Measurements from ENCODE around the gene C4orf50. TPM values are rescaled to one million over a fixed set of nuclear protein-coding genes. Genes with fewer than 3 reads are reported as not detected.

The C4orf50 gene
- total RNA-seq, 3 donors from 2014 or later: 0.03 to 0.11 (median 0.08) TPM

GRCh38 chr4:5919571-5919970 is 98.7 kb downstream of the C4orf50 start:
- H3K9me3 Mint-ChIP-seq: no peaks in the 10 kb centered on the region
- peaks cover 7% of the 10 kb centered on the region for H3K27me3 Mint-ChIP-seq (ENCODE audit: low read depth)
- H3K36me3 Mint-ChIP-seq (ENCODE audit: insufficient read depth): no peaks in the 10 kb centered on the region
- no peak overlapping the region for H3K4me3 Mint-ChIP-seq
- ATAC-seq: no peak
- no peaks in the 10 kb centered on the region for H3K4me1 Mint-ChIP-seq (ENCODE audit: low read depth)
- DNase-seq: no peak

DNA sequence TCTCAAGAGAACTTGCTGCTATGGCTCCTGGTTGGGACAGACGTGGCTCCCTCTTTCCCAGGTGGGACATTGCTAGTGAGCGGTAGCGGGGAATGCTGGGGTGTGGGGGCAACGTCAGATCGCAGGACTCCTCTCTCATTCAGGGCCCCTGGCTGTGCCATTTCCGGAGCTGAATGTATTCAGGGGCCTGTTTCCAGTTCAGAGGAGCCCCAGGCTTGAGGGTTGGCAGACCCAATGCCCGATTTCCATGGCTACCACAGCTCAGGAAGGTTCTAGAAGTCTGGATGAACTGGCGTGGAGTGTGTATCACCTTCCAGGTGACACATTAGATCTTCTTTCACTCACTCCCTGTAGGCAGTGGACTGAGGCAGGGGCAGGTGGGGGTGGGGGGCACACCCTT is 99.2 kb downstream of the C4orf50 start:
- Mint-ChIP-seq H3K36me3 (ENCODE audit: insufficient read depth) (no peaks in the 10 kb centered on the region), H3K9me3 (no peaks in the 10 kb centered on the region), H3K4me3 (no peak overlapping the region), H3K4me1 (ENCODE audit: low read depth) (no peaks in the 10 kb centered on the region), H3K27me3 (ENCODE audit: low read depth) (peaks cover 7% of the 10 kb centered on the region)
- ATAC-seq: no peak
- DNase-seq: no peak

DNA sequence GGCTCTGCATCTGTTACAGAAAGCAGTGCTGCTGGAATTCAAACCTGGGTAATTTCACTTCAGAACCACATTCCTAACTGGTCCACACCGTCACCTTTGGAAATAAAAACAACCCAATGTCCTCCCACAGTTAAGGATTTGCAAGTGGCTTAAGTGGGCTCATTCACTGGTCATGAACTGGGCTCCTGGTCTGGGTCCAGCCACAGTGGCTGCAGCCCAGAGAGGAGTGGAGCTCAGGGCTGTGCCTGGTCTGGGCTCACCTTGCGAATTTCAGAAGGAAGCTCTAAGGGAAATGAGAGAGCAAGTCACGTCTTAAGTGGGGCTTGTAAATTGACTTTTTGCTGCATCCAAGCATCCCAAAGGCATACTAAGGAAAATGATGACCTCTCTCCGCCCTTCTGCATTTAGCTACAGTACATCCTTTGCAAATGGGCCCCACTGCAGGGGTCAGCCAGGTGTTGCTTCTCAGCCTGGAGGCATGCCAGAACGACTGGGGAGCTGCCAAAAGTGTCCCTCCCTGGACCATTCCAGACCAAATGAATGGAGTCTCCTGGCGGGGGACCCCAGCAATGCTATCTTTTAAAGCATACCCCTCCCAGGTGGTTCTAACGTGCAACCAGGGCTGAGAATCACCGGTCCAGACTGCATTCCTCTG is 99.8 kb downstream of the C4orf50 start:
- no peaks in the 10 kb centered on the region for H3K36me3 Mint-ChIP-seq (ENCODE audit: insufficient read depth)
- no peak for DNase-seq
- ATAC-seq: no peak
- H3K4me3 Mint-ChIP-seq: no peak overlapping the region
- H3K27me3 Mint-ChIP-seq (ENCODE audit: low read depth): peaks cover 7% of the 10 kb centered on the region
- H3K9me3 Mint-ChIP-seq: no peaks in the 10 kb centered on the region
- no peaks in the 10 kb centered on the region for H3K4me1 Mint-ChIP-seq (ENCODE audit: low read depth)

- H3K9me3 Mint-ChIP-seq: peaks cover 1% of the 10 kb centered on the region
- H3K4me3 Mint-ChIP-seq: no peak overlapping the region
- H3K36me3 Mint-ChIP-seq (ENCODE audit: insufficient read depth): no peaks in the 10 kb centered on the region
- DNase-seq: no peak
- H3K4me1 Mint-ChIP-seq (ENCODE audit: low read depth): no peaks in the 10 kb centered on the region
- no peak for ATAC-seq
- peaks cover 7% of the 10 kb centered on the region for H3K27me3 Mint-ChIP-seq (ENCODE audit: low read depth)
Measured at GRCh38 chr4:5917672-5918071, 100.6 kb downstream of the C4orf50 start.

- ATAC-seq (no peak), DNase-seq (no peak)
- H3K4me1 Mint-ChIP-seq (ENCODE audit: low read depth): no peaks in the 10 kb centered on the region
- H3K9me3 Mint-ChIP-seq: peaks cover 4% of the 10 kb centered on the region
- H3K36me3 Mint-ChIP-seq (ENCODE audit: insufficient read depth): no peaks in the 10 kb centered on the region
- peaks cover 5% of the 10 kb centered on the region for H3K27me3 Mint-ChIP-seq (ENCODE audit: low read depth)
- H3K4me3 Mint-ChIP-seq: no peak overlapping the region
Measured at GRCh38 chr4:5916229-5916628, 102.0 kb downstream of the C4orf50 start.

DNA sequence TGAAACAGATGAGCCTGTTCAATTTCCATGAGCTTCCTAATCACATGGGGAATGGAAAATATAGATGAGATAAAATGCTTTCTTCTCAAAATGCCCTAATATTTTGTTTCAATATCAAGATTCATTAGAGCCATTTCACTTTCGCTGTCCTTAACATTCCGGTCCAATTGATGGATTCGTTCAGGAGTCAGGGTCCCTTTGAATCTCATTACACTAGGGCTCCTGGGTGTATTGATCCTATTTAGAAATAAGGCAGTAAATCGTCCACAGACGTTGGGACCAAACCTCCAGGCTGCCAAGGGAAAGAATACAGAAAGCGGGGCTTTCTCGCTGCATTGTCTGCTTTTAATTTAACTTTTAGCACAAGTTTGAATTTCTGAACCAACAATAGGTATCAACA is 104.8 kb downstream of the C4orf50 start:
- H3K4me1 Mint-ChIP-seq (ENCODE audit: low read depth): no peaks in the 10 kb centered on the region
- DNase-seq (no peak), ATAC-seq (no peak)
- H3K9me3 Mint-ChIP-seq: peaks cover 10% of the 10 kb centered on the region
- H3K36me3 Mint-ChIP-seq (ENCODE audit: insufficient read depth): no peaks in the 10 kb centered on the region
- H3K27me3 Mint-ChIP-seq (ENCODE audit: low read depth): no peaks in the 10 kb centered on the region
- H3K4me3 Mint-ChIP-seq: no peak overlapping the region

DNA sequence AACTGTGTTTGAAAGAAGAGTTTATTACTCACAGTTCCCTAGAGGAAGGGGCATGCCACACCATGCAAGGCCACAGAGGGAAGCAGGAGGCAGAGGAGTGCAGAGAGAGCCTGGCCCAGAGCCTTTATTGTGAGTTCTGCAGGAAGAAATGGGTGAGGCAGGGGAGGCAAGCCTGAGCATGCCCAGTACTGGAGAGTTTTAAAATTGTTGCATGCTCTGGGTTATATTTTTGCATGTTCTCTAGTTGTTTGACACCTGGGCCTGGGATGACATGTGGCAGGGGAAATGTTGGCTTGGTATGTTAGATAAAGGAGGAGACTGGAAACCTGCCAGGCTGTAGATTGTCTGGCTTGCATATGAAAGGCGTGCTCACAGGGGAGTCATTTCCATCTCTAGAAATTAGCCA is 105.6 kb downstream of the C4orf50 start:
- Mint-ChIP-seq H3K4me3 (no peak overlapping the region), H3K27me3 (ENCODE audit: low read depth) (no peaks in the 10 kb centered on the region), H3K36me3 (ENCODE audit: insufficient read depth) (no peaks in the 10 kb centered on the region), H3K4me1 (ENCODE audit: low read depth) (no peaks in the 10 kb centered on the region), H3K9me3 (peaks cover 10% of the 10 kb centered on the region)
- DNase-seq (no peak), ATAC-seq (no peak)

DNA sequence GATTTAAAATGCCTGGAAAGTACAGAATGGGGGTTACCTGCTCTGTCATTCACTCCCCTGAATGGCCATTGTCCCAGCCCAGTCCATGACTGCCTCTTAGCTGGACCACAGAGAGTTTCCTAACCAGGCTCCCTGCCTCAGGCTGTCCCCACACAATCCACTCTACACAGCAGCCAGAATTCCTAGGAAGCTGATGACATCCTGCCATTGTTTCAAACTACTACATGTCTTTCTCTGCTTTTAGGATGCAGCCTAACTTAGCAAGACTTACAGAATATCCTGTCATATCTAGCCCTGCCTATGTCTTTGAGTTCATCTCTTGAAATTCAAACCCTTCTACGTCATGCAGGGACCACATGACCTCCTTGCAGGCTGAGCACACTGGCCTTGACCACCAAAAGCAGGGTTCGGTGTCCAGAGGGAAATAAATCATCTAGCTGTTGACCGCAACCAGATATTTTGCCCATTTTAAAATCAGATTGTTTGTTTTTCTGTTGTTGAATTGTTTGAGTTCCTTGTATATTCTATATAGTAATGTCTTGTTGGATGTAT is 109.3 kb downstream of the C4orf50 start:
- Mint-ChIP-seq H3K9me3 (peaks cover 10% of the 10 kb centered on the region), H3K36me3 (ENCODE audit: insufficient read depth) (no peaks in the 10 kb centered on the region), H3K27me3 (ENCODE audit: low read depth) (peaks cover 14% of the 10 kb centered on the region), H3K4me1 (ENCODE audit: low read depth) (no peaks in the 10 kb centered on the region), H3K4me3 (no peak overlapping the region)
- no peak for ATAC-seq
- no peak for DNase-seq

GRCh38 chr4:5906191-5906590 is 112.0 kb downstream of the C4orf50 start:
- Mint-ChIP-seq H3K36me3 (ENCODE audit: insufficient read depth) (no peaks in the 10 kb centered on the region), H3K9me3 (peaks cover 6% of the 10 kb centered on the region), H3K27me3 (ENCODE audit: low read depth) (peaks cover 28% of the 10 kb centered on the region), H3K4me1 (ENCODE audit: low read depth) (no peaks in the 10 kb centered on the region), H3K4me3 (no peak overlapping the region)
- DNase-seq (no peak), ATAC-seq (no peak)

- ATAC-seq (no peak), DNase-seq (no peak)
- Mint-ChIP-seq H3K27me3 (ENCODE audit: low read depth) (peaks cover 29% of the 10 kb centered on the region), H3K4me3 (no peak overlapping the region), H3K36me3 (ENCODE audit: insufficient read depth) (no peaks in the 10 kb centered on the region), H3K9me3 (peaks cover 6% of the 10 kb centered on the region), H3K4me1 (ENCODE audit: low read depth) (no peaks in the 10 kb centered on the region)
Measured at GRCh38 chr4:5905714-5906113, 112.5 kb downstream of the C4orf50 start.

GRCh38 chr4:5900844-5901243 is 117.4 kb downstream of the C4orf50 start:
- H3K9me3 Mint-ChIP-seq: peaks cover 9% of the 10 kb centered on the region
- H3K27me3 Mint-ChIP-seq (ENCODE audit: low read depth): peaks cover 43% of the 10 kb centered on the region

DNA sequence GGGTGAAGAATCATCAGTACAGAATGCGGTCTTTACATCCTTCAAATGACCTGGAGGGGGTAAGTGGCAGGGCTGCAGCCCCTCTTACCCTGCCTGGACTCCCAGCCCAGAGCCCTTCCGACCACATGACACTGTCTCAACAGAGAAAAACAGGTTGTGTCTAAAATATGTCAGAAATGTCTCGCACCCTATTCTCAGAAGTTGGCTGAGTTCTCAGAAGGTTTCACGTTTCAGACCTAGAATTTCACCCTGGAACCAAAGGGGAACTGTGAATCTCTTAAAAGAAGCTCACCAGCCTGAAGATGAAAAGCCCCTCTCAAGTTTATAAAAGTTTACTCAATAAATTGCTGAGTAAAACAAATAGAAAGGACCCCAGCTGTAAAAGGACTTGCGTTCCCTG is 118.3 kb downstream of the C4orf50 start:
- no peak overlapping the region for H3K4me3 Mint-ChIP-seq
- no peak for ATAC-seq
- no peak for DNase-seq
- H3K27me3 Mint-ChIP-seq (ENCODE audit: low read depth): peaks cover 47% of the 10 kb centered on the region
- peaks cover 9% of the 10 kb centered on the region for H3K9me3 Mint-ChIP-seq
- no peaks in the 10 kb centered on the region for H3K36me3 Mint-ChIP-seq (ENCODE audit: insufficient read depth)
- H3K4me1 Mint-ChIP-seq (ENCODE audit: low read depth): no peaks in the 10 kb centered on the region

More at GRCh38 chr4:5900844-5901243, 117.4 kb downstream of the C4orf50 start:
- DNase-seq (no peak), ATAC-seq (no peak)
- Mint-ChIP-seq H3K4me1 (ENCODE audit: low read depth) (no peaks in the 10 kb centered on the region), H3K36me3 (ENCODE audit: insufficient read depth) (no peaks in the 10 kb centered on the region), H3K4me3 (no peak overlapping the region)

GRCh38 chr4:5899396-5899795 is 118.8 kb downstream of the C4orf50 start:
- ATAC-seq (no peak), DNase-seq (no peak)
- Mint-ChIP-seq H3K36me3 (ENCODE audit: insufficient read depth) (no peaks in the 10 kb centered on the region), H3K27me3 (ENCODE audit: low read depth) (peaks cover 46% of the 10 kb centered on the region), H3K9me3 (peaks cover 9% of the 10 kb centered on the region), H3K4me3 (no peak overlapping the region), H3K4me1 (ENCODE audit: low read depth) (no peaks in the 10 kb centered on the region)

DNA sequence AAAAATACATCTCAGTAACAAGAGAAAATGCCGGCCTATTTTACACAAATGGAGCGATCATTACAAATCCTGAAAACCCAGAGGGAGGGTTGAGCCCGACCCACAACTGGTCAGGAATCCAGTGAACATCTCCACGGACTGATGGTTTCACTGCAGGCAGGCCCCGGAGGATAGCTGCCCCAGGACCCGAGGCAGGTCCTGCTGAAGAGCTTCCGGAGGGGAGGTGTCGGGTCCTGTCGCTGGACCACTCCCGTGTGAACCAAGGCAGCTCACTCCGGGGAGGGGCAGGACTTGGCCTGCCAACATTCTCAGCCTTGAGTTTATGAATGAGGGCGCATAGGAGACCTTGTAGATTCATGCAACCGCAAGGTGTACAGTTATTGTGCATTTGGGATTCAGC is 120.6 kb downstream of the C4orf50 start:
- ATAC-seq: no peak
- Mint-ChIP-seq H3K27me3 (ENCODE audit: low read depth) (peaks cover 48% of the 10 kb centered on the region), H3K9me3 (peaks cover 9% of the 10 kb centered on the region), H3K4me1 (ENCODE audit: low read depth) (no peaks in the 10 kb centered on the region), H3K4me3 (no peak overlapping the region), H3K36me3 (ENCODE audit: insufficient read depth) (no peaks in the 10 kb centered on the region)
- DNase-seq: no peak

DNA sequence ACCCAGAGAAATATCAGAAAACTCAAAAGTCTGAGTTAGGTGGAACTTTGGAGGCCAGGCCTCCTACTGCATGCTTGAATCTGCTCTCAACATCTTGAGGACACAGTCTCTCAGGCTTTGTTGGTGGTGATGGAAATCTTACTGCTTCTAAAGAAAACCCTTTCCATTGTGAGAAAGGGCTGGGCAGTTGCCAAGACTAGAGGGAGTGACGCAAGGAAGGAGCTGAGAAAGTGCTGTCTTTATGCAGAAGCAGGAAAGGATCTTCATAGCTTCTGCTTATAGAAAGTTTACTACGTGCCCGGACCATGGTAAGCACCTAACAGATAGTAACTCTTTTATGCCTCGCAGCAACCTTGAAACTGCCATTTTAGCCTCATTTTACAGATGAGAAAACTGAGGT is 122.9 kb downstream of the C4orf50 start:
- Mint-ChIP-seq H3K27me3 (ENCODE audit: low read depth) (peaks cover 55% of the 10 kb centered on the region), H3K9me3 (peaks cover 9% of the 10 kb centered on the region), H3K4me1 (ENCODE audit: low read depth) (no peaks in the 10 kb centered on the region), H3K36me3 (ENCODE audit: insufficient read depth) (no peaks in the 10 kb centered on the region), H3K4me3 (no peak overlapping the region)
- ATAC-seq (no peak), DNase-seq (no peak)

Measured in activated T-cell treated with anti-CD3 and anti-CD28 coated beads, Interleukin-2, amount 50 U/mL, for 4 hours (primary cell).